Sciatic nerve (tissue), 2 donors: ENCODE measurements around the gene SNAPIN. TPM values are rescaled to one million over a fixed set of nuclear protein-coding genes. Genes with fewer than 3 reads are reported as not detected.

Source experiments
- ATAC-seq: fragments of 200-7000 bp; cut with Tn5 transposase; one replicate; pipeline ENCODE4 v1.9.1; 2020; ENCODE audit warnings: mild to moderate bottlenecking, moderate library complexity
- DNase-seq: peaks from one replicate; pipeline ENCODE4 v3.0.0-alpha.2; 2020; ENCODE audit warnings: low spot score
- intact Hi-C: fragments of 100-400 bp; cut with DNase I; formaldehyde crosslinking; loops from one replicate; pipeline ENCODE4 v1.14.2; 2022
- total RNA-seq: library from RNA; stranded (reverse); fragmentation: NEBNext Ultra II Directional; extraction: Animal tissue kit (Norgen Biotek cat#: 25700); gene quantifications from one replicate; pipeline ENCODE4 v1.2.1, GENCODE V29; 2021
- donor health status: DM: no; HTN: no; CAD: no.
- donor health status: DM: no; HTN: no; CAD: no.

SNAPIN gene, protein sequence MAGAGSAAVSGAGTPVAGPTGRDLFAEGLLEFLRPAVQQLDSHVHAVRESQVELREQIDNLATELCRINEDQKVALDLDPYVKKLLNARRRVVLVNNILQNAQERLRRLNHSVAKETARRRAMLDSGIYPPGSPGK
- total RNA-seq = 30.2 TPM

DNA sequence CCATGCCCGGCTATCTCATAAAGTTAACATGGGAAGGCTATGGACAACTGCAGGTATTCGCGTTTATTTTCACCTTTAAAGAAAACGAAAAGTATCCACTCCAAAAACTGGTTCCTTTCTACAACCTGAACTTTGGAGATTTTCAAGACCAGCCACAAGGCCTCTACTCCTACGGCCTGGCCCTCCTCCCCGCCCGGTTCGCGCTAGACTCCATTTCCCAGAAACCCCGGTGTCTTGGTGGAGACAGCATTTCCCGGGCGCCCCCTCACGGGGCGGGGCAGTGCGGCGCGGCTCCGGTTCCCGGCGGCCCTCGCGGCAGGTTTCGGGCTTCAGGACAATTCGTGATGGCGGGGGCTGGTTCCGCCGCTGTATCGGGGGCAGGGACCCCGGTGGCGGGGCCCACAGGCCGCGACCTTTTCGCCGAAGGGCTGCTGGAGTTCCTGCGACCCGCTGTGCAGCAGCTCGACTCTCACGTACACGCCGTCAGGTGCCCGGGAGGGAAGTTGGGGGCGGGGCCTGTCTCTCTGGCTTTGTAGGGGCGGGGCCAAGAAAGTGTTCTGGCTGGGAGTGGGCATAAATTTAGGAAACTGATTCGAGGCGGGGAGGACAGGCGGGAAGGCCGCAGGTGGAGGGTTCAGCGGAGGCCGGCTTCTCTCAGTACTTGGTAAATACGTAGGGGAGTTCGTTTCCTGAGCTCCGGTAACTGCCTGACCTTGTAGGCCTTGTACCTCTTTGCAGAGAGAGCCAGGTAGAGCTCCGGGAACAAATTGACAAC, at the start of gene SNAPIN:
TSS of gene SNAPIN (plus strand) at position 304 of the 775 bp plus-strand sequence. CDS start at position 345, 41 bp downstream.
- intact Hi-C loops = no loop called here
- DNase-seq (peak; percentile 95), ATAC-seq (peak; percentile 98)

DNA sequence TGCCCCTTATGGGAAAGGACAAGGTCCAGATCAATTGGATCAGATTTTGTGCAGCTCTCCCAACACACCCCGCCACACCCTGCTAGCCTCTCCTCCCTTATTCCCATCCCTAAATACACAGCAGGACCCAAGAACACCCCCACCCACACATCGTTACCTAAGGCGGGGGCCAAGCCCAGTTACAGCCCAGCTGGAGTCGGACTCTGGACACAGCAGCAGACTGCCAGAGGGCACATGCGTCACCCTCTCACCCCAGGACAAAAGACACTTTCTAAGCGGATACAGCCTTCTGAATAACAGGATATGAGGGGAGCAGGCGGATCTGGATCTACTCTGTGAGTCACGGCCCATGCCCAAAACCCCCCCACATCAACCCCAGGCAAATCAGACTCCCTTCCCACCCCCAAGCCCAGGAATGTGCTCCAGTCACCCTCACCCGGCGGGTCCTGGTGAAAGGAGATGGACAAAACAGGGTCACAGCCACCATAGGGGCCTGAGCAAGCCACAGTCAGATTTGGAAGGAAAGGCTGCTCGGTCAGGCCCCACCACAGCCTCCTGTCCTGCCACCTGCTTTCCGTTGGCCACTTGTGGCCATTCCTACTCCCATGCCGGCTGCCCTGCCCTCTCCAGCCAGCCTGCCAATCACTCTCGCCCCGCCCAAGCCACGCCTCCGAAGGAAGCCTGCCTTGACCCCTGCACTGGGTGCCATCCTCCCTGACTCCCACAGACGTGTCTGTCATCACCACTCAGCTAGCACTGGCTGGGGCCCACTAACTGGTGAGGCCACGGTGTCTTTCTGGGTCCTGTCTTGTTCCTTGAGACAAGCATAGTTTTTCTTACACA, 49.5 kb upstream of the SNAPIN start:
- intact Hi-C loops = no loop called here
- ATAC-seq (peak; percentile 83), DNase-seq (peak; percentile 86)

DNA sequence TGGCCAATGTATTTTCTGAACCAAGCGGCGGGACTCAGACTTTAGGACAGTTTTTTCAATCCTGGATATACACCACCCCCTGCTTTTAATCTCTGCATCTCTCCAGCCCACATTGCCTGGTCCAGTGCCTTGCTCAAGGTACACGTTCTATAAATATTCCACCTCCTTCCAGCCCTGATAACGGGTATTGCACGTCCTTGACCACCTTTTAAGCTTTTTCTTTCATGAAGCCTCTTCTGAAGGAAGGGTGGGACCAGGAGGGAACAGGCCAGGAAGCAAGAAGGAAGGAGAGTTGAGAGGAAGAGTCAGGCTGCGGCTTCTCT, 49.0 kb upstream of the SNAPIN start:
- ATAC-seq (no peak), DNase-seq (no peak)
- intact Hi-C loops = no loop called here

DNA sequence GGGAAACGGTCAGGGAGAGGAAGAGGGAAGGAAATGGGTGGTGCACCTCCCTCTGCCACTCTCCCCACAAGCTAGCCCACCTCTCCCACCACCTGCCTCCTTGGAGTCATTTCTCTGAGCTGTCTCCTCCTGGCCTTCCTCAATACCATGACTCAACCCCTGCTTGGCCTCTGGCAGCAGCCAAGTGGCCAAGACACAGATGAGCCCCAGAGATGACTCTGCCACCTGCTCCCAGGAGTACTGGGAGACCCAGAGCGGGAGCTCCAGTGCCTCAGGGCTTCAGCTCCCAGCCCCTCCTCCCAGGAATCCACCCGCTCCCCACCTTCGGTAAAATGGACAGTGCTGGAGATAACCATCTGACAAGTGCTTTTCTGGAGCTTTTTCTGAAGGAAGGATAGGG, 48.2 kb upstream of the SNAPIN start:
- ATAC-seq (no peak), DNase-seq (no peak)
- intact Hi-C loops = no loop called here

DNA sequence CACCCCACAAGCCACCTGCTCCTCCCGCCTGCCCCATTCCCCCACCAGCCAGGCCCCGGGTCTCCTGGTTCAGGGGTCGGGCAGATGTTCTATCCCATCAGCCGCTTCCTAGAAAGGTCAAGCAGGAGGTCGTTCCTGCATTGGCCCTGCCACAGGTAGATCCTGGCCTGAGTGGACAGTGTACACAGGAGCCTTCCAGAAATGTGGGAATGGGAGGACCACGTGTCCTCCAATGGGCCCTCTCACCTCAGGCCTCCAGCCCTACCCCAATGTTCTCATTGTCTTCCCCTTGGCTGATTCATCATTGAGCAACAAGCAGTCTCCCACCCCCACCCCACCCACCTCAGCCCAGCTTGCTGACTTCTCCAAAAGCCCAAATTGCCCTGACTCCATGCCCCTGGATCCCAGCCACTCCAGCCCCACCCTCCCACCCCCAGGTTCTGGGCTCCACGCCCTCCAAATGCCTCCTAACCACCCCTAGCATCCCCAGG, 47.6 kb upstream of the SNAPIN start:
- intact Hi-C loops = no loop called here
- no peak for DNase-seq
- ATAC-seq = no peak

DNA sequence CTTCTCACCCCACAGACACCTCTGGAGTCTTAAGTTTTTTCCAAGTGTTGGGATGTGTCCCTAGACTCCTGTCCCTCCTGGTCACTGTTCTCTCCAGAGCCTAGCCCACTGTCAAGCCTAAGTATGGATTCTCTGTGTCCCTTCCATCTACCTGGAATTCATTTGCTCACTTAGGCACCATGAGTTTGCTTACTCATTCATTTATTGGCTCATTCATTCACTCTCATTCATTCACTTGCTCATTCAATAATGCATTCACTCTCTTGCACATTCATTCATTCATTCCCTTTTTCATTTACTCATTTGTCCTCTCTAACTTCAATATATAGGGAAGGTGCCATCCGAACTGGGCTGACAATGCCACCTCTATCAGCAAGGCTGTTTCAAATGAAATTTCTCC, 47.1 kb upstream of the SNAPIN start:
- DNase-seq = no peak
- ATAC-seq = no peak
- intact Hi-C loops = no loop called here

DNA sequence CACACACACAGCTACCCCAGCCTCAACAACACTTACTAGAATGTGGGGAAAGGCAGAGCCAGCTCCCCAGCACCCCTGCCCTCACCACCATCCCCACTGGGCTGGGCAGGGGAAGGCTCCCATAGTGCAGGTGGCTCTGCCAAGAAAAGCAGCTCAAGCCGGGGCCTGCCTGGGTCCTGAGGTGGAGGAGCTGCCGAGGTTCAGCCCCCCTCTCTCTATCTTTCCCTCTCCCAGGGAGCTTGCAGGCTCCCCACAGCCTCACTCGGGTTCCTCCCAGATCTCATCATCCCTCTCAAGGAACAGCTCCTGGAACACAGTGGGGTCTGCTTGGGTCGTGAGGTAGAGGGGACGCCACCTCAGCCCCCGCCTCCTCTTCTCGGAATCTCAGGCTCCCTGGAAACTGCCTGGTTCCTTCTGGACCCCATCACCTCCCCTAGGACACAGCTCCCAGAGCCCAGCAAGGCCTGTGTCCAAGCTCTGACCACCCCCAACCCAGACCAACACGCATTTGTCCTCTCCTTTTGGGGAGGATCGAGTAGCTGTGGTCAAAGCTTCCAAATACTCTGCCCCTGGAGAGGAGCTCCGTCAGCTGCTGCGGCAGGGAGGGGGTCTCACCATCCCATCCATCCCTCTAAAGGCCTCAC, 46.3 kb upstream of the SNAPIN start:
- ATAC-seq = peak; percentile 35
- DNase-seq = no peak
- intact Hi-C loops = no loop called here

DNA sequence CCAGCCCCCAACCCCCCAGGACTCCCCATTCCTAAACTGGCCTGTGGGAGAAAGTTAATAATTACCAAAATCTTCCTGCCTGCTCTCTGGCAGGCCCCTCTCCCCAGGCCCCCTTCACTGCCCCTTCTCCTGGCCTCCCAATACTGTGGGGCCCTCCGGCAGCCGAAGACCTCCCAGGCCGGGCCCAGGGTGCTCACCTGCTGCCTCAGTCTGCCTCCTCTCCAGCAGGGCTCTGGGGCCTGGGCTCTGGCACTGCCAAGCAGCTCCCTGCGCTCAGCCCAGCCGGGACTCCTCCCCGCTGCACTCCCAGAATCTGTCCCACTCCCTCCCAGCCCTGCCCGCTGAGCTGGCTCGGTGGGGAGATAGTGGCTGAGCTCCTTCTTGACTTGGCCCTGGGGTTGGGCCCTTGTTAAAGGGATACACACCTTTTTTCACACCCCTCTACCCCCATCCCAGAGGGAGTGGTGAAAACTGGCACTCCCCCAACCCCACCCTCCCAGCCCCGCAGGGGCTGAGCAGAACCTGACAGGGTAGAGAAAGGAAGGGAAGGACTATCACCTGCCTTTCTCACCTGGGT, 45.7 kb upstream of the SNAPIN start, which contains the start of gene S100A16:
TSS of gene S100A16 (minus strand) at position 383 of the 577 bp plus-strand sequence. CDS start 4,986 bp downstream, outside the sequence.
- intact Hi-C loops = no loop called here
- ATAC-seq = peak; percentile 82

DNA sequence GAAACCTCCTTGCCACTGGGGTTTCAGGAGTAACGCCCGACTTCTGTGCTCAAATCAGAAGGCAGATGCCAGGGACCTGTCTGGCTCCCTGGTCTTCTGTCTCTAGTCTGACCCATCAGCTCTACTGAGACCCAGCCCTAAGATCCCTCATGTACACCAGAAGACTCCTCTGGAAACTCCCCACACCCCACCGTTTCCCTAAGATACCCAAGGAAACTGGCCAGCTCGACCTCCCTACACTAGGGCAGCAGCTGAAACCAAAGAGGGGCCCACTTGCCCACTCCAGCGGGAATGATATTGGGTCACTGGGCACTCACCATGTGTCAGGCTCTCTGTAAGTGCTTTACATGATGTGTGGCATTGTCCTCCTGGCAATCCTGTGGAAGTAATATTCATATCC, 45.1 kb upstream of the SNAPIN start:
- DNase-seq (no peak), ATAC-seq (no peak)
- intact Hi-C loops = no loop called here

More for the DNA sequence above, 45.7 kb upstream of the SNAPIN start, which contains the start of gene S100A16:
- peak; percentile 86 for DNase-seq

DNA sequence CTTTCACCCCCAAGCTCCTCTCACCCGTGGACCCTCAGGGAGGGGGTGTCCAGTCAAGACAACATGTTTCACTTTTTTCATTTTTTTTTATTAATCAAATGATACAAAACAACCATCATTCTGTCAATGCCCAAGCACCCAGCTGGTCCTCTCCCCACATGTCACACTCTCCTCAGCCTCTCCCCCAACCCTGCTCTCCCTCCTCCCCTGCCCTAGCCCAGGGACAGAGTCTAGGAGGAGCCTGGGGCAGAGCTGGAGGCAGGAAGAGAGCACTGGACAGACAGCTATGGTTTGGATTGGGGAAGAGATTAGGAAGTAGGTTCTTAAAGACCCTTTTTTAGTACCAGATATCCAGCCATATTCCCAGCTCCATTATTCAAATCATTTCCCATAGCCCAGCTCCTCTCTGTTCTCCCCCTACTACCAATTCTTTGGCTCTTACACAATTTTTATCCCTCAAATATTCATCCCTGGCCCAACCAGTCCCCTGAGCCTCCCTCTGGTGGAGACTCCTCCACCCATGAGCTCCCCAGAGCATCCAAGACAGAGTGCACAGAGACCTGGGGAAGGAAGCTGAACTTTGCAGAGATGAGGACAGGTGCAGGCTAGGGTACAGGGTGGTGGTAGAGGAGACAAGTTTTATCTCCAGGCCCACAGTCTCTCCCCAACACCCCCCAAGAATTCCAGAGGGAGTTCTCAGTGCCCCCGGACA, 44.2 kb upstream of the SNAPIN start:
- DNase-seq (no peak), ATAC-seq (no peak)
- intact Hi-C loops = no loop called here

DNA sequence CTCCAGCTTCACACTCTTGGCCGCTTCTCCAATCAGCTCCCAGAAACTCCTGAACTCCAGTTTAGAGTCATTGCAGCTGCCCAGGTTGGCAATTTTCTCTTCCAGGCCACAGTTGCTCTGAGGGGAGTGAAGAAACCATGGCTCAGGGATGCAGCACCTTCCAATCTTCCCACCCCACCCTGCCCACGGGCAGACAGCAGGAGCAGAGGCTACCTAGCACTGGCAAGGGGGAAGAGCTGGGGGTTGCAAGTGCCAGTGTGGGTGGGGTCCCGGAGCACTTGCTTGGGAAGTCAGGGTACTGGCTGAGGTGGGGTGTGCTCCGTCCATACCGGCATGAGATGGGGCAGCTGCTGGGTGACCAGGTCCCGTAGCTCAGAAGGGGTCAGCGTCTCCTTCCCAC, 43.6 kb upstream of the SNAPIN start:
- intact Hi-C loops = loop anchor here (5.0 kb wide), 1 partner anchor 38 kb away; no protein-coding TSS in a partner anchor
- ATAC-seq = no peak
- DNase-seq = no peak

DNA sequence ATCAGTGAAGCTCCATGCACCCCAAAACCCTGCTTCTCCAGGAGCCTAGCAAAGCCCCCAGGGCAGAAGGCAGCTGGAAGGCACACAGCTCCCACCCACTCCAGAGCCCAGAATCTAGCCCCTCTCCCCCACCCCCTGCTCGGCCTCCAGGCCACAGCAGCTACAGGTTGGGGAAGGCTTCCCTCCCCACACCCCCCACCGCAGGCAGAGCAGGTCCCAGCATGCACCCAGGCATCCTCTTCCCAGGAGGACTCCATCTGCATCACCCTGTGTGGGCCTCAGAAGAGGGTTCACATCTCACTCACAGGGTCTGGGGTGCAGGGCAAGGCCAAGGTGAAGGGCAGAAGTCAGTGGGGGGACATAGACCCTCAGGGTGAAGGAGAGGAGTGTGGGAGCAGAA, 43.1 kb upstream of the SNAPIN start:
- no peak for ATAC-seq
- intact Hi-C loops = loop anchor here (5.0 kb wide), 1 partner anchor 38 kb away; no protein-coding TSS in a partner anchor
- no peak for DNase-seq

DNA sequence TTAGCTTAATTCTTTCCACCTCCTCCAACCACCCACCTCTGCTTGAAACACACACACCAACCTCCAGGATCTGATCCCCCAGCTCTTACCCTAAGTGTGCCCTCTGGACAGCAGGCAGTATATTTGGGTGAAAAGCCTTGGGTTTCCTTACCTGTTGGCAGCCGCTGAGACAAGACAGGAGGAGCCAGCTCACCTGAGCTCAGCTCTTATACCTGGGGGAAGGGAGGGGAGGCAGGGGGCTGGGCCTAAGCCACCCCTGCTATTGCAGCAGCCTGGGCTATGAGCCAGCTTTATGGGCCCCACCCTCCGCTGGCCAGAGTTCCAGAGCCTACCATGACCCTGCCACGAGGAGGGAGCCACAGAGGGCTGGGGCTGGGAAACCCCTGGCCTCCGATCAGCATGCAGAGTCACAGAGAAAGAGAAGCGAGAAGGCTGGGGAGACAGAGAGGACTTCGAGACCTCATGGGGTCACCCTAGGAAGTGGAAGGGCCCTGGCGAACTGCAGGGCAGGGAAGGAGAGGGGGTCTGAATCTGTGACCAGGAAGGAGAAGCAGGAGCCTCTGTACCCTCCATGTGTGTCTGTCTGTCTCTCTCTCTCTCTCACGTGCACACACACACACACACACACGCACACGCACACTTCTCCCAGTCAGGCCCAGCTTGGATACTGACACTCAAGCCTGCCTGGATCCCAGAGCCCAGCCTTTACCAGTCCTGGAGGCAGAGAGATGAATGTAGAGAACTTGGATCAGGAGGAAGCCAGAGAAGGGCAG, 42.2 kb upstream of the SNAPIN start, which contains the start of gene S100A14:
TSS of gene S100A14 (minus strand) at position 182 of the 773 bp plus-strand sequence. CDS start 467 bp downstream, outside the sequence.
- intact Hi-C loops = loop anchor here (5.0 kb wide), 1 partner anchor 39 kb away; no protein-coding TSS in a partner anchor
- peak; percentile 34 for ATAC-seq
- DNase-seq = no peak

DNA sequence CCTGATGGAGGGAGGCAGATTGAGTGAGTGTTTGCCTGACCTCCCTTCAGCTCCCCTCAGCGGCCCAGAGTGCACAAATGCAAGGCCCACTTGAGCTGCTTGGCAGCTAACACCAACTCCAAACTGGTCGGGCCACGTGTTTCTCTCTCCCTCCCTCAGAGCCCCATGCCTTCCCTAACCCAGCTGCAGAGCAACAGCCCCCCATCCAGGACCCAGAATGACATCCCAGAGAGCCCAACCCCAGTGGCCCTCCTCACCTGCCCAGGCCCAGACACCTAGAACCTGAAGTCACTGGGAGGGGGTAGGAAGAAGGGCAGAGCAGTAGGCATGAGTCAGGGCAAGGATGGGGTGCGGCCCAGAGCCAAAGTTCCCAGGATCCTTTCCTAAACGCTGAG, 41.6 kb upstream of the SNAPIN start:
- ATAC-seq = no peak
- intact Hi-C loops = loop anchor here (5.0 kb wide), 1 partner anchor 40 kb away; no protein-coding TSS in a partner anchor
- DNase-seq = no peak

DNA sequence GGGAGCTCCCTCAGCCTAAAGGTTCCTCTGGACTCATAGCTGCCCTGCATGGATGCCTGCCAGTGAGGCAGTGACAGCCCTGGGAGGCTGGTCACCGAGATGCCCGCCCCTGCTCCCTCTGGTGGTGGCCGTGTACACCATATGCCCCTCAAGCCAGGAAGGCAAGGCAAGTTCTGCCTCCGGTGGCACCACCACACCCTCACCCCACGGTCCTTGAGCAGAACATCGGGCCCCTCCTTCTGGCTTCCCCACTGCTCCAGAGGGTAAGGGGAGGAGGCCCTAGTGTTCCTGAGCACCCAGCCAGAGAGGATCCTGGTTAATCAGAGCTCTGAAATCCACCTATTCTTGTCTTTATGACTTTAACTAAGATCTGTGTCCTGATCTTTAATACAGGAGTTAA, 40.8 kb upstream of the SNAPIN start:
- ATAC-seq (peak; percentile 35), DNase-seq (peak; percentile 79)
- intact Hi-C loops = loop anchor here (5.0 kb wide), 1 partner anchor 40 kb away; no protein-coding TSS in a partner anchor

DNA sequence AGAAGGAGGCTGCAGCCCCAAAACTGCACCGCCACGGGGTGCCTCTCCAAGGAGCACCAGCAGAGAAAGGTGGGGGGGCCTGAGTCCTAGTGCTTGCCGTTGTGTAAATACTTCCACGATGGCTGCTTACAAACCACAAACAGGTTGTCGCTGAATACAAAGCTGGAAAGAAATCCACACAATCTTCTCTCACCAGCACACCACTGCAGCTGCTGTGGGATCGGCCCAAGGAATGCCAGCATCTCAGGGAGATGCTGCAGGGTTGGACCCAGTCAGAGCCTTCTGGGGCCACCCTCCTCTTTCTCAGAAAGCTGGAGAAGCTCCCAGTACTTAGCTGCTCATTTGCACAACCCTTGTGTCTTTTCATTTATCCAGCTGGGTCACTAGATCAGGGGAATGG, 39.3 kb upstream of the SNAPIN start:
- intact Hi-C loops = loop anchor here (5.0 kb wide), 1 partner anchor 42 kb away; no protein-coding TSS in a partner anchor
- DNase-seq (no peak), ATAC-seq (no peak)

DNA sequence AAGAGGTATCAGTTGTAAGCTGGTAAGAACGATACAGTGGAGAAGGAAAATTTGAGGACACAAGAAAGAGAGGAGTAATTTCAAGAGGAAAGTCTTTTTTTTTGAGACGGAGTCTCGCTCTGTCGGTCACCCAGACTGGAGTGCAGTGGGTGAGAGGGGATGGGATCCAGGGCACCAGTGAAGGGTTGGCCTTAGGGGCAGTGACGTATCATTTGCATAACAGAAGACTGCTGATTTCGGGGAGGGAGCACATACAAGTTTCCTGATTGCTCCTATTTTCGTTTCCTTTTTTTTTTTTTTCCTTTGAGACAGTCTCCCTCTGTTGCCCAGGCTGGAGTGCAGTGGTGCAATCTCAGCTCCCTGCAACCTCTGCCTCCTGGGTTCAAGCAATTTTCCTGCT, 35.4 kb upstream of the SNAPIN start:
- intact Hi-C loops = no loop called here
- DNase-seq (no peak), ATAC-seq (no peak)
